Stimulated activated CD4-positive, alpha-beta T cell treated with anti-CD3 and anti-CD28 coated beads, Interleukin-4, amount 100 ng/mL, for 48 hours (primary cell): Measurements from ENCODE around the gene FOXN3.
"Not testable (repeated sequence)": the region's sequence is repeated elsewhere in the genome, so short reads cannot be mapped to it uniquely, and the experiment has no call there.

Source experiments
- DNase-seq, 2 donors: peaks; one replicate each; pipeline ENCODE4 v3.0.0-alpha.2; 2020; ENCODE audit warnings: low read depth in 2 of 2

Gene FOXN3

DNA sequence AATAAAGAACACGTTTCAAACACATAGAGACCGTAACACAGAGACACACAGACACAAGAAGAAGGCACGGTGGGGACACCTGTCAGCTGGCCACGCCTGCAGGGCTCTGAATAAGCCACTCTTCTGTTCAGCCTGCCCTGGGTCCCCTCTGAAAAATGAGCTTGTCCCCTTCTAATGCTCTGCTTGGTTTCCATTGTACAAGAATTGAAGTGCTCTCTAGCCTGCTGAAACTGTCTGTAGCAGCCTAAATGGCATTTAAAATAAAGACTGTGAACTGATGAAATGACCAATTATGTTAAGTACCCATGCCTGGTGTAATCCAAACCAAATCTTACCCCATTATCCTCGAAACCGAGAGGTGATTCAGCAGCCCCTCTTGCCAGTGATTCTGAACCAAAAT is 139.8 kb downstream of the FOXN3 start:
- DNase-seq, result no peak

DNA sequence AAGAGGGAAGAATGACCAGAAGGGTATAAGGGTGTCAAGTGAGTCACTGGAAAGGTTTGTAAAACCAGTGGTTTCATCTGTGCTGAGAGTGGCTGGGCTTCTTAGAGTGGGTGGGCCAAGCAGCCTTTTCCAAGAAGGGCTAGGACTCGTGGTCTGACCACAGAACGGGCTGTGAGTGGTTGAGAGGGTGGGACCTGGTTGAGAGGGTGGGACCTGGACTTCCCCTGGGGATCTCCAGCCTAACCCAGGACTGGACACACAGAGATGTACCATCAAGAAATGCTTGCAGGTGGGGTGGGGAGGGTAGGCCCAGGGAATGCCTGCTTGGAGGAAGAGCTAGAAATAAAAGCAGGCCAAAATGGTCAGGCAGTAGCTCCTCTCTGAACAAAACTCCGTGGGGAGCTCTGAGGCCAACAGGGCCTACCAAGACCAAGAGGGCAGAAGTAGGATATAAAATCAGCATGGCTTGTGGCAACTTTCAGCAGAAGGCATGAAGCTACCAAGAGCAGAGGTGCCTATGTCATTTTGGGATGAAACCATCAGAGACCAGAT is 140.5 kb downstream of the FOXN3 start:
- peak; percentile 66 to 80 for DNase-seq

DNA sequence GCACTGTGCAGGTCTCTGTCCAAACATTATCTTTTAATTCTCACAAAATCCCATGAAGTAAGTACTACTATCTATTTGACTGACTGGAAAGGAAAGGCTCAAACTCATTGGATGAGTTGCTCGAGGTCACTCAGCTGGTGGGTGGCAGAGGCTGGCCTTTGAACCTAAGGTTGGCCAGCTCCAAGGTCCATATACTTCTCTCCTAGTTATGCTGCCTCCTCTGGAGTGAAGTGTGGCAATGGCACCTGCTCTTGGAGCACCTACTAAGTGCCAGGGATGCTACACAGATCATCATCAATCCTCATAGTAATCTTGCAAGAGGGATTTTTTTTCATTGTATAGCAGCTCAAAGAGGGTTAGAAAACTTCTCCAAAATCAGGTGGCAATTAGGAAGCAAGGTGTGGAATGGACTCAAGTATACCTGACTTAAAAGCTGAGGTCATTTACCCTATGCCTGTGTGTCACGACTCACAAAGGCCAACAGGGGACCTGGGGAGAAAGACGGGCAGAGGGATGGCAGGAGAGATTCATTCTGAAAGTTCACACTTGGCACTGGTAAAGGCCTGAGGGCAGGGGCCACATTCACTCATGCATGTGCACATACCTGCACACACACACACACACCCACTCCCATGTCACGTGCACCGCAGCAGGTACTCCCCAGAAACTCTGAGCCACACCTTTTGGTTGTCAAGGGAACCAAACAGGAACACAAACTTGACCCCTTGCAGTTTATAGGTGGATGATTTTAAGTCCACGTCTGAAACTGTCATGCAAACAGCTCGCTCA is 146.4 kb downstream of the FOXN3 start:
- DNase-seq, result no peak

DNA sequence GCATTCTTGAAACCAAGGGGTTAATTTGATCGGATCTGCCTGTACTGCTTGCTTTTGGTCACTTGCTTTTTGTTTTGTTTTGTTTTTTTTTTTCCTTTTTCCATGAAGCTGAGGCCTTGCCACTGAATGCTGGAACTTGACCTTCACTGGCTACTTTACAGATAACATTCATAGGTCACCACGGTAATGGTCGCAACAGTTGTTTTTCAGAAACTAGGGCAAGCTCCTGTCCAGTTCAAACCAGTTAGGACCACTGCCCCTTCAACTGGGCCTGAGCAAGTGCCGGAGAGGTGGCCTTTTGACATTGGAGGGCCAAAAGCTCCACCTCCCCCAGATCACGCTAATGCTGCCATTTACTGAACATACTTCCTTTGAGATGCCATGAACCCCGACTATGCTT is 147.6 kb downstream of the FOXN3 start:
- DNase-seq, result no peak

DNA sequence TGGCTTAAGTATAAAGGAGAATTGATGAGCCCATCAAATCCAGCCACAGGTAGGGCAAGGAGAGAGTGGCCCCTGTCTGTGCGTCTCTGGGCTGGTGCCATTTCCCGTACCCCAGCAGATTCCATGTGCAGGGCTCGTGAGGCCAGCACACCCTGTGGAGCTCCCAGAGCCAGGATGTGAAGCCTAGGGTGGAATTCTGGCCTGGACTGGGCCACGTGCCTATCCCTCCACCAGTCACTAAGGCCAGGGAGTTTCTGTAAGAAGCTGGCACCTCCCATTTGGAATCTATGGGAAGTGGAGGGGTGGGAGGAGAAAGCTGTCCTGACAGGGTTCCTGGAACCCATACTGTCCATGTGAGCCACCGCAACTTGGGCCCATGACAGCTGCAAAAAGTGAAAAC is 148.5 kb downstream of the FOXN3 start:
- DNase-seq, result no peak

DNA sequence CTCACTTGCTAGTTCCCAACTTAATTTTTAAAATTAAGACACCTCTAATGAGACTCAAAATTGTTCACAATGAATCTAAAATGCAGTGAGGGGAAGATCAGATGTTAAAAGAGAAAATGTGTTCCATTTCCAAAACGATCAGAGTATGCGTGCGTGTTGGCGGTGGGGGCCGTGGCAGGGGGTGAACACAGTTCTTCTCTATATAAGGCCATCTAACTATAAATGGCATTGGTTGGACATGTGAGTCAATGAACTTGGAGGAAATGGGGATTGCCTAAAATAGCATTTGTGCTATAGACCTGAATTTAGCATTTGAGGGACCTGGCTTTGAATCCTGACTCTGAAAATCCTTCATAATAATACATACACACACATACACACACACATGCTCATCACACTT is 149.4 kb downstream of the FOXN3 start:
- DNase-seq, result no peak

DNA sequence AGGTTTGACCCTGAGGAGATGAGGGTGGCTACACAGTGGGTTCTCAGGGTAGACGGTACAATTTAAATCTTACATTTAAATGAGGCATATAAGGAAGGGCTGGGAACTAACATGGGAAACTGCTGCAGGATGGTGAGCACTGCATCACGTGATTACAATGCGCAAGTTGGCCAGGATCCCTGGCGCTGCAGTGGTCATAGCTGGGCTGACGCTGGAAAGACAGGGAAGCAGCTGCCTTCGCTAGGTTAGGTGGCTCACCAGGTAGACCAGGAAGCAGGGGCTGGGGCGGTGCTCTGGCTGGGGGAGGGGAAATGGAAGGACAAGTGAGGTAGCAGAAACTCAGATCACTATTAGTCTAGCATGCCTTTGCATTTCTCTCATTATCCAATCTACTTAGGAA is 149.9 kb downstream of the FOXN3 start:
- DNase-seq, result no peak

DNA sequence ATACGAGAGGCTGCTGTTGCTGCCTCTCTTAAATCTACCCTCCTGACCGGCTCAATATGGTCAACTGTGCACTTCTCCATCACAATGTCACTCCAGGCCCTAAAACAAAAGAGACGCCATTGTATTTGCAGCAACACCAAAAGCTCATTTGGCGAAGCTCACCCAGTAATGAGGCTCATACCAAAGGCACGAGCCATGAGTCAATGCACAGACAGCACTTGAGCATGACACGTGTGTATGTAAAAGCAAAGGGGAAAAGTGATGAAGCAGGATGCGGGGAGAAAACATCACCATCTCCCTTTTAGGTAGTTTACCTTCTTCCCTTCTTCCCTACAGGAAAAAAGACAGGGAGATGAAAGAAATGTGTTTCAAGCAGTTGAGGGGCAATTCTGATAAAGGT is 150.3 kb downstream of the FOXN3 start:
- DNase-seq, result no peak

DNA sequence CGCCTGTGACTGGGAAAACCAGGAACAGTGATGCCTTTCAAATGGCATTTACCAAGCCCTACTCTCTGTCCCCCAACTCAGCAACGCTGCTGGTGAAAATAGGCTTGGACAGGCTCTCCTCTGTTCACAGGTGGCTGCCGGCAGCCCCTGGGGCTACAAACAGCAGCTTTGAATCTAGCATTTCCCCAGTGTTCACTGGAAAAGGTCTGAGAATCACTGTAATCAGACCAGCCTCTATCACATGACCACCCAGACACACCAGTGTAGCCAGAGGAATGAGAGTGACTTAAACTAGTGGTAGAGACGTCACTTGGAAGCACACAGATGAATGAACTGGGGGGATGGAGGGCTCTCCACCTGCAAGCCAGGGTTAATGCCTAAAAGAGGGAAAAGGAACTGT is 151.8 kb downstream of the FOXN3 start:
- no peak for DNase-seq

DNA sequence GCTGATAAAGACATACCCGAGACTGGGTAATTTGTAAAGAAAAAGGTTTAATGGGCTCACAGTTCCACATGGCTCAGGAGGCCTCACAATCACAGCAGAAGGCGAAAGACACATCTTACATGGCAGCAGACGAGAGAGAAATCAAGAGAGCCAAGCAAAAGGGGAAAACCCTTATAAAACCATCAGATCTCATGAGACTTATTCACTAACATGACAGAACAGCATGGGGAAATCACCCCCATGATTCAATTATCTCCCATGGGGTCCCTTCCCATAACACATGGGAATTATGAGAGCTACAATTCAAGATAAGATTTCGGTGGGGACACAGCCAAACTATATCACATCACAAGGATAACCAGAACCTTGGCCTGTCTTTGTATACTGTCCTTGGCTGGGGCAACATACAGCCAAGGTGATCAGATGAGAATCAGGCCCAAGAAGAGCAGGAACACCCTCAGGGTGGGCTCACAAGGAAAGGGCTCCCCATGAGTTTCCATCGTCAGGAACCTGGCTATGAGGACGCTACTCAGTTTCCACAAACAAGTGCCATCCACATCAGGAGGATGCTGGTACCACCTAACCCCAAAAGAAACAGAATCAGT is 152.7 kb downstream of the FOXN3 start:
- DNase-seq, result no peak

DNA sequence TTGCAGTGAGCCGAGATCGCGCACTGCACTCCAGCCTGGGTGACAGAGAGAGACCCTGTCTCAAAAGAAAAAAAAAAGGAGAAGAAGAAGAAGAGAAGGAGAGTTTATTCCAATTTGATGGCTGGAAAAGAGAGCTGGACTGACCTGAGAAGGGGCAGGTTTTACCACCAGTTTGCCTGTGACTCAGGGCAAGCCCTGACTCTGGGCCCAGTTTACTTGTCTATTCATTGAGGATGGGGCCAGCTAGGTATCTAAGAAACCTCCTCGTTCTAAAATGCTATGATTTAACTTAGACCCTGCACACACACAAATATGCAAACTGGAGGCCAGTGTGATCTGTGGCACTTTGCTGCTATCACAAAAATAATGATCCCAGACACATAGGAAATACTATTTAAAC is 155.0 kb downstream of the FOXN3 start:
- DNase-seq, result no peak

DNA sequence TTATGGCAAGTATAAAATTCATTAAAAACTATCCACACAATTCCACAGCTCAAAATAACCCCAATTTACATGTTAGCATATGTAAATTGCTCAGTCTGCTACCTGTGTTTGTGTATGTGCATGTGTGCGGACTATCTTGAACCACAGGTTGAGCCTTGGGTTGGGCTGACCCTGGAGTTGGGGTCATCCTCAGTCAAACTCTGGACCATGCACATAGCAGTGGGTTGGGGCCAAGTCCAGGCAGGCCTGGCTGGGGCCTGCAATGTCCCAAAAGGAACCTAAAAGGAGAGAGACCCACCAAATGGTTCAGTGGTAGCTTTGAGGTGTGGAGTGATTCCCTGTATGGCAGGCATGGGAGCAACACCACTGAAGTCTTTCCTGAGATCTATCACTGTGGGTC is 156.1 kb downstream of the FOXN3 start:
- DNase-seq, result no peak

DNA sequence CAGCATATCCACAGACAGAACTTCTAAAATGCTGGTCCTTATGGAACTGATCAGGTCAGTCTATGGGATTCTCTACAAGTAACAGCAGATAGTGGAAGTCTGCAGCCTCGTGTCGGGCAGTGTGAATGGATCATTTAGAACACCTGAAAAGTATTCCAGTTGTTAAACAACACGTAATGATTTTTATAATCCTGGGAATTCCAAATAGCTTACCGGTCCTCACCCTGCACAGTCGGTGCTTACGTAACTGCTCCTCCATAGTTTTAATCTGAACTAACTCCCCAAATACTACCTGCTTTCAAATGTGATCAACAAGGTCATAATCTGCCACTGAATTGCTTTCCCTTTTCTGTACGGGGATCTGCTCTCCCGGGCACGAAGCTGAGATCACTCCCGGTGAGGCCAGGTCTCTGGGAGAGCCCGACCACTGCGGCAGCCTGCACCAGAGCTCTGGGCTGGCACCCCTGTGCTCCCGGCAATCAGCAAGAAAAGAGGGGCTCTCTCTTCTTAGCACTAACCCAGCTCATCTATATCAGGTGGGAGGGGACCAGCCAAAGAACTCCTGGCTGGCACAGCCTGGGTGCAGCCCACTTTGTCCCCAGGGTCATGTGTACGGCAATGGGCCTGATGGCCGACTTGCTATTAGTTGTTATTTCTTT is 157.0 kb downstream of the FOXN3 start:
- no peak for DNase-seq

DNA sequence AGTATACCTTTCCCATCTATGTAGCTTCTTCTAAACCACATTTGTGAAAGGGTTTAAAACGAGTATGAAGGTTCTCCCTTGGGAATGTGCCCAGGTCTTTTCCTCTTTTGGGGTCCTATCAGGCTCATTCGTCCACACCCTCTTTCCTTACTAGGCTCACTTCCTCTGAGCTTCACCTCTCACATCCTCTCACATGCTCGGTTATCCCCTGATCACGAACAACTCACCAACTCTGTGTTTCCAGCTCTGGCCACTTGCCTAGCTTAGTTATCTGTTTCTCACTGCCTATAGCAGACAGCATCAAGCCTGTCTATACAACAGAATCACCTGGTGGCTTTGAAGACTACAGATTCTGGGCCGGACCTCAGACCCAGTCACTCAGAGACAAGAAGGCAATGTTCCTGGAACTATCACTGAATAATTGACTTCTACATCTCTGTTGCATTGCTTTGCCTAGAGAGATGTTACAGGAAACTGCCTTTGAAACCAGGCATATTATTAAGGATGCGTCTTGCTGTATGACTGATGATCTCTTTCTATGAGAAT is 158.2 kb downstream of the FOXN3 start:
- DNase-seq, result no peak

DNA sequence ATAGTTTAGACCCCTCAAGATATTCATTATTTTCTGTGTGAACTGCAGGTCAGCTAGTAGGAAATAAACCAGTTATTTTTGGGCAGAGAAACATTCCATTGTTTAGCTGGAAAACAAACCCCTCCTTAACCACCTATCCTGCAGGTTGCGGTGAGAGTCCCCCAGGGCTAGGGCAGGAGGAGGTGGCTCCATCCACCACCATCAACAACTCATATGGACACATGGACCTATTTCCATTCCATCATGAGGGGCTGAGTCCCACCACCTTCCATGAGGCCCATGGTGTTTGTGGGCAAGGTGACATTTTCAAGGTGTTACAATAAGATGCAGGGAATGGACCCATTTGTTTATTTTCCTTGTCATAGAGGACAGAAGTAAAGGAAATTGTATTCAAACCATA is 160.1 kb downstream of the FOXN3 start:
- DNase-seq, result no peak

DNA sequence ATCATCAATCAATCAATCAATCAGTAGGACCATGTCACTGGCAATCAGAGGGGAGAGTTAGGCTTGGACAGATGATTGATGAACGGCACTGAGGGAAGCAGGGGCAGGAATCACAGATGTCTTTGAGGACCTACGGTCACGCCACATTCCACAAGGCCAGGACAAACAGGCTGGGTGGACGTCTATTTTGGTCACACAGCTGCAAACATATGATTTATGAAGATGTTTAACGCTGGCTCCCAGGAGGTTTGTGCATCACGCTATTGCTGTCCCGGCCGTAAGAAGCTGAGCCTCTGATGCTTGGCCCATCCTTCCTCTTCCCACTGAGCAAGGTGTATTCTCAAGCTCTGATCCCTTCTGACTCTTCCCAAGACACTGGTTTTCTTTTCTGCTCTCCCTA is 160.8 kb downstream of the FOXN3 start:
- no peak for DNase-seq

DNA sequence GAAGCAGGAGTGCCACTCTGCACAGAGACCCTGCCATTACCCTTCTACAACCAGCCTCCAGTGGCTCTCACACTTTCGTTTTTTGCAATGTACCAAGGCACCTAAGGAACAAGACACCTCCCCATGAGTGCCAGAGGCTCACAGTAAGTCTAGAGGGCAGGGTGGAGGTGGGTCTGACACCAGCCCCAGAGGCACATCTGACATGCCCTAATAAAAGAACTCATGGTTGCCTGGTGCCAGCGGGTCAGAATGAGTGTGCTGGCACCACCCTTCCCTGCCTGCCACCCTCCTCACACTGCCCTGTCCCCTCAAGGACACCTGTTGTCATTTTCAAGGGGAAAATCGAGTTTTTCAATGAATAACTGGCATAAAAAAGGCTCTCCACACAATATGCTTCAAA is 161.2 kb downstream of the FOXN3 start:
- no peak for DNase-seq

DNA sequence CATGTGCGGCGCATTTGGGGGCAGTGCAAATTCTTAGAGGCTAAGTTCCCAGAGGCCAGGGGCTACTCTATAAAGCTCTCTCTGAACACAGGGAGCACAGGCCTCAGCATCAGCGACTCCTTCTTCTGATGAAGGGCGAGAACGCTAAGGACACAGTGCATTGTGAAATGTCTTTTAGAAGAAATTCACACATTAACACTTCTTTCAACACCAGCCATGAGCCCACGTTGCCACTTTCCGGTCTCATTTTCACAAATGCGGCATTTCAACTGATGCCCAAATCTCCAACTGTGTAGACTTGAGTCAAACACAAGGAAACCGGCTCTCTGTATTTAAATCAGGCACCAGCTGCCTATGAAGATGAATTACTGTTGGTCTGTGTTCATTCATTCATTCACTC is 162.0 kb downstream of the FOXN3 start:
- no peak for DNase-seq

DNA sequence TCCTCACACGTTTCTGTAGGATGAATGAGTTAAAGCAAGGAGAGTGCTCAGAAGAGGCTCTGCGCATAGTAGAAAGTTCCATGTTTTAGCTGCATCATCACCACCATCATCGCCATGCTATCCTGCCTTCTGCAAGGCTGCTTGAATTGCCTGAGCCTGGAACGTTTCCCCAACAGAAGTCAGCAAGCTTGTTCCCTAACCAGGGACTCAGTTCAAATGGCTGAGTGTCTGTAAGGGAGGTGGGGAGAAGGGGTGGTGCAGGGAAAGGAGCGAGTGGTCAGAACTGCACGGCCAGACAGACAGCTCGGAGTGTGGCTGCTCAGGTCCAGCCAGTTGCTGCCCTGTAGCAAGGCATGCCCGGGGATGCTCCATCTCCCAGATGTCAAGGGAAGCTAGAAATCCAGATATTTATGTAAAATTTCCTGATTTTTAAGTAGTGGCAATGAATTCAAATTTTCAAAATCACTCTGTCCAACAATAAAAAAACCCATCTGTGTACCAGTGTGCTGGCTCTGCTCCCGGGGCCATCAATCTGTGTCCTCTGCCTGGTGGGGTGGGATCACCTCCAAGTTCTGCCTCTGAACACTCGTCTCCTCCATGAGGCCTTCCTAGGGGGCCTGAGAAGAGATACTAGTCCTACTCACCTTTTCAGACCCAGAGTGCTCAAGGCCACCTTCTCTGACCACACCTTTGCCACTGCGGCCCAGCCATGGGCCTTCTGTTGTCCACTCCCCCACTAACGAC is 162.7 kb downstream of the FOXN3 start:
- DNase-seq, result no peak

DNA sequence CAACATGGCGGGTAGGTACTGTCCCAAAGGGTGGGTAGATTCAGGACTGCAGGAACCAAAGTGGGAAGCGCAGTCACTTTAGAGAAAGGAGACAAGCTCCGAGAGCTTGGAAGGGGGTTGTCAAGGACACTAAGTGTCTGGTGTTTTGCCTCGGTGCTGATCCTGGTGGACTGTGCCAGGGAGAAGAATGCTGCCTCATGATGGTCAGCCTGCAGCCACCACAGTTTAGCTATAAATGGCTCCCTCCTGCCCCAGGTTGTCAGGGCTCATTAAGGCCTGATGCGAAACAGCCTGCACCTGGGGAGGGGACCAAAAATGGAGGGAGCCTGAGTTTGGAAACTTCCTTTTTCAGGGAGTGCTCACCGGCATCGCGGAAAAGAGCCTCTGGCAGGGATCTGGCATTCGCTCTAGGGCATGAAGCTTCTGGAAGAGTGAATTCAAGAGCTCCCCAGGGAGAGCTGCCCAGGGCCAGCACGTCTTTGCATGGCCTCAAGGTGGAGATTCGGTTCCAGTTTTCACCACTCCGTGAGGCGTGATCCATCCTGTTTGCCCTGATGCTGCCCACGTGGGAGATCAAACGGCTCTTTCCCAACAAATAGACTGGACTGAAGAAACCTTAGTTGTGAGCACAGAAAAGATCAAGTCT is 164.0 kb downstream of the FOXN3 start:
- no peak for DNase-seq

DNA sequence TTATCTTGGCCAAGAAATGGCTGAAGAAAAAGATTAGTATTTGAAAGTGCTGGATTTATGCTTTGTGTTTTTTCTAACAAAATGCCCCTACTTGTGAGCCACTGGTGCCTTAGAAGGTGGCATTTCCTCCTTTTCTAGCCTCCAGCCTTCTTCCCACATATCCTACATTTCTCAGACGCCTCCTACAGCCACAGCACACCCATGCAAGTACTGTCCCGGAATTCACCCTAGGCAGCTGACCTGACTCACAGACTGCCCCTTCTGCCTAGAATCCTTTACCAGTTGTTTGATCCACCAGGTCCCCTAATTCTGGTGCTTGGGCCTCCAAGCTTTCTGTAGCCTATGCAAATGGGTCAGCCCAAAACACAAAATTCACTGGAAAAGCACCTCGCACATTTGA is 166.0 kb downstream of the FOXN3 start:
- DNase-seq, result no peak

DNA sequence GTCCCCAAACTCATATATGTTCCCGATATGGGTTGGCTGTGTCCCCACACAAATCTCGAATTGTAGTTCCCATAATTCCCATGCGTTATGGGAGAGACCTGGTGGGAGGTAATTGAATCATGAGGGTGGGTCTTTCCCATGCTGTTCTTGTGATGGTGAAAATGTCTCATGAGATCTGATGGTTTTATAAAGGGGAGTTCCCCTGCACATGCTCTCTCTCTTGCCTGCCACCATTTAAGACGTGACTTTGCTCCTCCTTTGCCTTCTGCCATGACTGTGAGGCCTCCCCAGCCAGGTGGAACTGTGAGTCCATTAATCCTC is 166.4 kb downstream of the FOXN3 start:
- DNase-seq, result not testable (repeated sequence)
